Liver (tissue), 9 donors: ENCODE data around the gene PPP1R1A. TPM values are rescaled to one million over a fixed set of nuclear protein-coding genes. Genes with fewer than 3 reads are reported as not detected.
A peak's percentile ranks its signal among the peaks of the same experiment; 100 is the strongest.

Experiments used
- DNase-seq: peaks from one replicate; pipeline ENCODE4 v3.0.0-alpha.2; 2017; ENCODE audit warnings: low spot score
- H3K27ac ChIP-seq, 2 donors: one replicate each; pipeline ENCODE4 v1.7.0; 2013; ENCODE audit warnings: inconsistent platforms in 2 of 2, low read length in 2 of 2, control low read depth in 1 of 2, low read depth in 1 of 2, mild to moderate bottlenecking in 1 of 2
- H3K27me3 ChIP-seq, 4 donors: one replicate each; pipeline versions ENCODE4 v1.6.1 to v1.7.0; 2013; ENCODE audit warnings: low read length in 3 of 4, inconsistent platforms in 1 of 4, mild to moderate bottlenecking in 1 of 4, moderate library complexity in 1 of 4; ENCODE audit not compliant: control insufficient read depth in 4 of 4, insufficient read depth in 4 of 4
- H3K36me3 ChIP-seq, 4 donors: one replicate each; pipeline versions ENCODE4 v1.6.1 to v1.7.0; 2013; ENCODE audit warnings: low read length in 3 of 4, mild to moderate bottlenecking in 3 of 4, low read depth in 1 of 4, moderate library complexity in 1 of 4; ENCODE audit not compliant: control insufficient read depth in 4 of 4, insufficient read depth in 3 of 4
- H3K4me1 ChIP-seq, 4 donors: one replicate each; pipeline versions ENCODE4 v1.6.1 to v1.7.0; 2013; ENCODE audit warnings: low read length in 3 of 4, mild to moderate bottlenecking in 3 of 4, moderate library complexity in 1 of 4; ENCODE audit not compliant: control insufficient read depth in 4 of 4, insufficient read depth in 4 of 4
- H3K4me3 ChIP-seq, 3 donors: one replicate each; pipeline versions ENCODE4 v1.6.1 to v1.7.0; 2013; ENCODE audit warnings: low read length in 3 of 3, control low read depth in 1 of 3, low read depth in 1 of 3, mild to moderate bottlenecking in 1 of 3
- H3K9ac ChIP-seq, 2 donors: one replicate each; pipeline ENCODE4 v1.7.0; 2013; ENCODE audit warnings: low read length in 2 of 2, mild to moderate bottlenecking in 2 of 2, moderate library complexity in 2 of 2, control low read depth in 1 of 2, low read depth in 1 of 2
- H3K9me3 ChIP-seq, 4 donors: one replicate each; pipeline versions ENCODE4 v1.6.1 to v1.7.0; 2013; ENCODE audit warnings: low read length in 3 of 4; ENCODE audit not compliant: control insufficient read depth in 4 of 4
- EGR1 ChIP-seq, 2 donors: IDR thresholded peaks; 2 replicates each; pipeline ENCODE4 v1.6.1; 2016 to 2018; ENCODE audit warnings: antibody characterized with exemption in 2 of 2, low read depth in 2 of 2
- FOXA1 ChIP-seq: IDR thresholded peaks from 2 replicates; pipeline ENCODE4 v1.6.1; 2016; ENCODE audit warnings: antibody characterized with exemption
- FOXA2 ChIP-seq: IDR thresholded peaks from 2 replicates; pipeline ENCODE4 v1.6.1; 2016; ENCODE audit warnings: antibody characterized with exemption
- GABPA ChIP-seq, 2 donors: IDR thresholded peaks in 1 of 2; conservative IDR thresholded peaks in 1 of 2; 2 replicates each; pipeline ENCODE4 v1.6.1; 2016; ENCODE audit warnings: antibody characterized with exemption in 2 of 2, mild to moderate bottlenecking in 1 of 2, moderate library complexity in 1 of 2
- HNF4A ChIP-seq, 2 donors: conservative IDR thresholded peaks; 2 replicates each; pipeline ENCODE4 v1.6.1; 2016; ENCODE audit warnings: antibody characterized with exemption in 2 of 2, mild to moderate bottlenecking in 2 of 2
- HNF4G ChIP-seq: IDR thresholded peaks from 2 replicates; pipeline ENCODE4 v1.6.1; 2016; ENCODE audit warnings: antibody characterized with exemption
- JUND ChIP-seq, 2 donors: IDR thresholded peaks; 2 replicates each; pipeline ENCODE4 v1.6.1; 2016; ENCODE audit warnings: antibody characterized with exemption in 2 of 2
- NR2F2 ChIP-seq: IDR thresholded peaks from 2 replicates; pipeline ENCODE4 v1.6.1; 2016; ENCODE audit warnings: antibody characterized with exemption
- RAD21 ChIP-seq, 2 donors: IDR thresholded peaks; 2 replicates each; pipeline ENCODE4 v1.6.1; 2016; ENCODE audit warnings: antibody characterized with exemption in 2 of 2, mild to moderate bottlenecking in 2 of 2
- RXRA ChIP-seq, 2 donors: IDR thresholded peaks; 2 replicates each; pipeline ENCODE4 v1.6.1; 2017 to 2018; ENCODE audit warnings: antibody characterized with exemption in 2 of 2, mild to moderate bottlenecking in 1 of 2
- SP1 ChIP-seq: IDR thresholded peaks from 2 replicates; pipeline ENCODE4 v1.6.1; 2018; ENCODE audit warnings: antibody characterized with exemption, mild to moderate bottlenecking
- ZBTB33 ChIP-seq: IDR thresholded peaks from 2 replicates; pipeline ENCODE4 v1.6.1; 2016; ENCODE audit warnings: antibody characterized with exemption
- WGBS: extraction: QIAGEN DNeasy Blood & Tissue Kit; methylation state at CpG from one replicate; pipeline ENCODE4 v1.1.7; 2013; 5-methylcytosine and 5-hydroxymethylcytosine counted together
- polyA plus RNA-seq, 2 donors: library from polyadenylated mRNA; stranded (reverse) in 1 of 2; unstranded in 1 of 2; fragments of 200-250 nt in 1 of 2; fragments of >200 nt in 1 of 2; fragmentation: Nextera tagmentation in 1 of 2; extraction: Ambion mirVana in 1 of 2; gene quantifications; one replicate each; pipeline versions ENCODE4 v1.2.1 to v1.2.3, GENCODE V29; 2013 to 2015
- total RNA-seq, 2 donors: library from RNA; depleted of rRNA; stranded (reverse); fragments of >200 nt; gene quantifications; one replicate each; pipeline ENCODE4 v1.2.3, GENCODE V29; 2014
- TF ChIP-seq, protein P1 (sequence below): IDR thresholded peaks from 2 replicates; pipeline ENCODE4 v1.6.1; 2016; ENCODE audit warnings: antibody characterized with exemption
- TF ChIP-seq, protein P2 (sequence below): fragments of 150-350 bp; IDR thresholded peaks from 2 replicates; pipeline ENCODE4 v1.5.1; 2017; ENCODE audit warnings: improper control_type of control experiment, low read depth, low read length; ENCODE audit not compliant: missing input control
- donor health status: healthy.
- donor health status: healthy.
- donor health status: healthy.
- donor health status: healthy.
- donor health status: healthy.

Gene PPP1R1A
- total and polyA plus RNA-seq, 4 donors = 8.1 to 182 (median 43.8) TPM

GRCh38 chr12:54578778-54579177 lies 9.7 kb downstream of the PPP1R1A start:
- Histone ChIP-seq H3K4me3 (no peak overlapping the region), H3K9ac (no peak overlapping the region), H3K4me1 (peaks cover 0 to 6% (median 2%) of the 10 kb centered on the region in 4 donors), H3K27ac (no peak overlapping the region), H3K27me3 (no peaks in the 10 kb centered on the region), H3K9me3 (no peaks in the 10 kb centered on the region), H3K36me3 (peaks cover 4 to 27% (median 18%) of the 10 kb centered on the region in 4 donors)
- TF ChIP-seq NR2F2 (no peak), HNF4A (conservative IDR thresholded peaks at IDR 0.05) (no peak), GABPA (IDR thresholded peaks at IDR 0.05 in 1 of 2, conservative IDR thresholded peaks at IDR 0.05 in 1 of 2) (no peak), FOXA2 (no peak), EGR1 (IDR thresholded peaks at IDR 0.05; ENCODE audit: low read depth in 2 of 2) (no peak), RAD21 (IDR thresholded peaks at IDR 0.05) (no peak), SP1 (no peak)
- TF ChIP-seq, protein P1, sequence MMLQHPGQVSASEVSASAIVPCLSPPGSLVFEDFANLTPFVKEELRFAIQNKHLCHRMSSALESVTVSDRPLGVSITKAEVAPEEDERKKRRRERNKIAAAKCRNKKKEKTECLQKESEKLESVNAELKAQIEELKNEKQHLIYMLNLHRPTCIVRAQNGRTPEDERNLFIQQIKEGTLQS = no peak
- TF ChIP-seq, protein P2, sequence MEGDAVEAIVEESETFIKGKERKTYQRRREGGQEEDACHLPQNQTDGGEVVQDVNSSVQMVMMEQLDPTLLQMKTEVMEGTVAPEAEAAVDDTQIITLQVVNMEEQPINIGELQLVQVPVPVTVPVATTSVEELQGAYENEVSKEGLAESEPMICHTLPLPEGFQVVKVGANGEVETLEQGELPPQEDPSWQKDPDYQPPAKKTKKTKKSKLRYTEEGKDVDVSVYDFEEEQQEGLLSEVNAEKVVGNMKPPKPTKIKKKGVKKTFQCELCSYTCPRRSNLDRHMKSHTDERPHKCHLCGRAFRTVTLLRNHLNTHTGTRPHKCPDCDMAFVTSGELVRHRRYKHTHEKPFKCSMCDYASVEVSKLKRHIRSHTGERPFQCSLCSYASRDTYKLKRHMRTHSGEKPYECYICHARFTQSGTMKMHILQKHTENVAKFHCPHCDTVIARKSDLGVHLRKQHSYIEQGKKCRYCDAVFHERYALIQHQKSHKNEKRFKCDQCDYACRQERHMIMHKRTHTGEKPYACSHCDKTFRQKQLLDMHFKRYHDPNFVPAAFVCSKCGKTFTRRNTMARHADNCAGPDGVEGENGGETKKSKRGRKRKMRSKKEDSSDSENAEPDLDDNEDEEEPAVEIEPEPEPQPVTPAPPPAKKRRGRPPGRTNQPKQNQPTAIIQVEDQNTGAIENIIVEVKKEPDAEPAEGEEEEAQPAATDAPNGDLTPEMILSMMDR = no peak
- 89% methylated on average over 7 of the region's 7 CpGs for WGBS
- DNase-seq = no peak

GRCh38 chr12:54572881-54573280 lies 15.6 kb downstream of the PPP1R1A start:
- Histone ChIP-seq H3K27me3 (peaks cover 0 to 2% (median under 1%) of the 10 kb centered on the region in 4 donors), H3K9ac (no peak overlapping the region), H3K27ac (no peak overlapping the region), H3K4me3 (no peak overlapping the region), H3K36me3 (no peaks in the 10 kb centered on the region), H3K9me3 (no peaks in the 10 kb centered on the region), H3K4me1 (no peaks in the 10 kb centered on the region)
- DNase-seq = no peak
- TF ChIP-seq RAD21 (IDR thresholded peaks at IDR 0.05) (peak in 1 of 2 donors; percentile 30), RXRA (IDR thresholded peaks at IDR 0.05) (no peak)
- 34% methylated on average over 5 of the region's 5 CpGs for WGBS

GRCh38 chr12:54571193-54572188 lies 17.0 kb downstream of the PPP1R1A start:
- no peak overlapping the region for H3K27ac ChIP-seq
- DNase-seq = no peak
- H3K9ac ChIP-seq = no peak overlapping the region
- WGBS = 69% methylated on average over 10 of the region's 10 CpGs
- no peaks in the 10 kb centered on the region for H3K9me3 ChIP-seq
- peaks cover 0 to 2% (median under 1%) of the 10 kb centered on the region in 4 donors for H3K27me3 ChIP-seq
- no peaks in the 10 kb centered on the region for H3K36me3 ChIP-seq
- no peaks in the 10 kb centered on the region for H3K4me1 ChIP-seq
- H3K4me3 ChIP-seq = no peak overlapping the region
- TF ChIP-seq FOXA1 (no peak), JUND (IDR thresholded peaks at IDR 0.05) (no peak), ZBTB33 (no peak), RAD21 (IDR thresholded peaks at IDR 0.05) (no peak), FOXA2 (no peak), HNF4G (no peak)
- TF ChIP-seq, protein P1 = no peak
